Testis (tissue), 3 donors: ENCODE measurements around the gene TFCP2L1. TPM values are rescaled to one million over a fixed set of nuclear protein-coding genes. Genes with fewer than 3 reads are reported as not detected.
A peak's percentile ranks its signal among the peaks of the same experiment; 100 is the strongest.

Experiments used
- DNase-seq: peaks from one replicate; pipeline ENCODE4 v3.0.0-alpha.2; 2019
- H3K27ac ChIP-seq, 2 donors: fragments of 200-600 bp; sonication (generic); one replicate each; pipeline ENCODE4 v1.5.1; 2019
- H3K27me3 ChIP-seq: fragments of 200-600 bp; sonication (generic); one replicate; pipeline ENCODE4 v1.5.1; 2019
- H3K36me3 ChIP-seq: fragments of 200-600 bp; sonication (generic); one replicate; pipeline ENCODE4 v1.5.1; 2017; ENCODE audit warnings: low read depth; ENCODE audit errors: missing control alignments
- H3K4me1 ChIP-seq: fragments of 200-600 bp; sonication (generic); one replicate; pipeline ENCODE4 v1.5.1; 2019
- H3K4me3 ChIP-seq, 2 donors: fragments of 200-600 bp; sonication (generic); one replicate each; pipeline ENCODE4 v1.5.1; 2017 to 2019
- H3K9me3 ChIP-seq: fragments of 200-600 bp; sonication (generic); one replicate; pipeline ENCODE4 v1.5.1; 2017
- CTCF ChIP-seq, 3 experiments: fragments of 450-650 bp in 2 of 3; fragments of 200-600 bp in 1 of 3; sonication (generic) in 1 of 3; IDR thresholded peaks; one replicate each; pipeline ENCODE4 v1.5.1; 2016 to 2019; ENCODE audit warnings: antibody characterized with exemption in 3 of 3, mild to moderate bottlenecking in 2 of 3, moderate library complexity in 1 of 3
- POLR2A ChIP-seq: fragments of 450-650 bp; IDR thresholded peaks from one replicate; pipeline ENCODE4 v1.6.1; 2017; ENCODE audit warnings: antibody characterized with exemption, mild to moderate bottlenecking, moderate library complexity
- WGBS, 2 donors: methylation state at CpG; one replicate each; pipeline ENCODE4 v1.1.5; 2018; 5-methylcytosine and 5-hydroxymethylcytosine counted together
- intact Hi-C: fragments of 100-400 bp; cut with DNase I; formaldehyde crosslinking; loops from one replicate; pipeline ENCODE4 v1.15.1; 2023; ENCODE audit warnings: low total_unique reads
- polyA plus RNA-seq: library from polyadenylated mRNA; stranded (reverse); fragments of 350-450 nt; fragmentation: Illumina TruSeq; extraction: RNeasy Lipid Tissue Mini Kit (QIAGEN cat#74804); gene quantifications from one replicate; pipeline ENCODE4 v1.2.3, GENCODE V29; 2014; ENCODE audit warnings: low read depth, low replicate concordance; ENCODE audit not compliant: insufficient read depth
- total RNA-seq, 2 donors: library from RNA; depleted of rRNA; stranded (reverse); fragments of >200 nt; gene quantifications; one replicate each; pipeline ENCODE4 v1.2.3, GENCODE V29; 2016

Gene TFCP2L1
- total and polyA plus RNA-seq, 3 donors from 2014 or later, result 2.5 to 5.1 (median 3.1) TPM

GRCh38 chr2:121199281-121200010, 85.6 kb downstream of the TFCP2L1 start:
- Histone ChIP-seq H3K9me3 (no peaks in the 10 kb centered on the region), H3K4me3 (no peak overlapping the region), H3K36me3 (no peaks in the 10 kb centered on the region), H3K27me3 (no peaks in the 10 kb centered on the region), H3K4me1 (peaks cover 9% of the 10 kb centered on the region), H3K27ac (no peak overlapping the region)
- WGBS, 2 donors, result 90 to 95% methylated on average over 7 to 10 of the region's 10 CpGs
- TF ChIP-seq POLR2A (no peak), CTCF (IDR thresholded peaks at IDR 0.05) (no peak)
- intact Hi-C loops, result no loop called here
- no peak for DNase-seq

- Histone ChIP-seq H3K4me1 (peaks cover 9% of the 10 kb centered on the region), H3K27me3 (no peaks in the 10 kb centered on the region), H3K27ac (peak overlapping the region in 1 of 2 donors; percentile 80), H3K36me3 (no peaks in the 10 kb centered on the region), H3K4me3 (no peak overlapping the region), H3K9me3 (no peaks in the 10 kb centered on the region)
- TF ChIP-seq POLR2A (no peak), CTCF (IDR thresholded peaks at IDR 0.05) (no peak)
- peak; percentile 67 for DNase-seq
- WGBS, 2 donors, result 42 to 51% methylated on average over 19 of the region's 19 CpGs
- intact Hi-C loops, result no loop called here
Measured at GRCh38 chr2:121197369-121198091, 87.5 kb downstream of the TFCP2L1 start.

DNA sequence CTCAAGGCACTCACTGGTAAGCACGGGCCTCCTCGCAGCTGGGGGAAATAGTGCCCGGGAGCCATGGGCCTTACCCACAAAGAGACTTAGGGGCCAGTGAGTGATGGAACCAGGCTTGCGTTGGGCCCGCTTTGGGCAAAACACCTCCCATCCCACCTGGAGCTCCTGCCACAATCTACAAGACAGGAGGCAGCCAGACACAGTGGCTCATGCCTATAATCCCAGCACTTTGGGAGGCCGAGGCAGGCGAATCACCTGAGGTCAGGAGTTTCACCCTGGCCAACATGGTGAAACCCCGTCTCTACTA, 88.2 kb downstream of the TFCP2L1 start:
- 90 to 97% methylated on average over 4 to 8 of the region's 8 CpGs for WGBS, 2 donors
- Histone ChIP-seq H3K9me3 (no peaks in the 10 kb centered on the region), H3K4me1 (peaks cover 9% of the 10 kb centered on the region), H3K27ac (peak overlapping the region in 1 of 2 donors; percentile 80), H3K36me3 (no peaks in the 10 kb centered on the region), H3K27me3 (no peaks in the 10 kb centered on the region), H3K4me3 (no peak overlapping the region)
- TF ChIP-seq CTCF (IDR thresholded peaks at IDR 0.05) (no peak), POLR2A (no peak)
- no peak for DNase-seq
- intact Hi-C loops, result no loop called here

DNA sequence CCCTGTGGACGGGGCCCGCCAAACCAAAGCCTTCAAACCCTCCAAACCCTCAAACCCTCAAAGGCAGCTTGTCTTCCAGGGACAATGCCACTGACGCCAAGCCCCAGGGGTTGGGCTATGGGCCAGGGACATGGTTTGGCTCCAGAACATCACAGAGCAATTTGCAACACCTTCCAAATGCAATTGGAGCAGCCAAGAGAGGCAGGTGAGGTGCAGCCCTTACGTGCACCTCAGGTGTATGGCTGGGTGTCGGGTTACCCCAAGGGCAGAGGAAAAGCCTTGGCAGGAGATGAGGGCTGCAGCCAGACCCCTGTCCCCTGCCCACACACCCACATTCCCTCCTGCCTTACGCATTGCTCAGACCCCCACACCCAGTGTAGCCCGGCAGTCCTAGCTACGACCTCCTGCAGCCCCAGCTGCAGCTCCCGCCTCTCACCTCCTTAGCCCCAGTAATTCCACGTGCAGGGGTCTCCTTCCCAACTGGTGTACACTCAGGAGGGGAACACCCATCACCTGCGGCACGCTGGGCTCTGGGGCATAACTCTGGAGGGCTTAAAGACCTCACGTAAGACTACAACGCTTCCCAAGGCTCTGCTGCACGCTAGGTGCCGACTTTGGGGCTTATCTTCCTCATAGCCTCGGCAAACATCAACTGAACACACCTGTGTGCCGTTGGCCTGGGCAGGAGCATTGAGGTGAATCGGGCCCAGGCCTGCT, 88.7 kb downstream of the TFCP2L1 start:
- 89 to 92% methylated on average over 13 to 19 of the region's 19 CpGs for WGBS, 2 donors
- no peaks in the 10 kb centered on the region for H3K9me3 ChIP-seq
- no peaks in the 10 kb centered on the region for H3K36me3 ChIP-seq
- no peak overlapping the region for H3K4me3 ChIP-seq
- peak overlapping the region in 1 of 2 donors; percentile 80 for H3K27ac ChIP-seq
- no peak for TF ChIP-seq CTCF (IDR thresholded peaks at IDR 0.05)
- no peak for TF ChIP-seq POLR2A
- peaks cover 9% of the 10 kb centered on the region for H3K4me1 ChIP-seq
- intact Hi-C loops, result no loop called here
- H3K27me3 ChIP-seq, result no peaks in the 10 kb centered on the region
- no peak for DNase-seq
